GM23248 (cell line): ENCODE measurements around the gene ZNF74.
"Not testable (repeated sequence)": the region's sequence is repeated elsewhere in the genome, so short reads cannot be mapped to it uniquely, and the experiment has no call there.

Experiments
- EZH2 ChIP-seq: fragments of 200-600 bp; sonication (generic); IDR thresholded peaks from 2 replicates; pipeline ENCODE4 v1.6.1; 2018; ENCODE audit warnings: antibody characterized with exemption, mild to moderate bottlenecking; ENCODE audit not compliant: insufficient read depth, poor library complexity, severe bottlenecking
- EZH2phosphoT487 ChIP-seq: fragments of 200-600 bp; sonication (generic); IDR thresholded peaks from 2 replicates; pipeline ENCODE4 v1.6.1; 2018; ENCODE audit warnings: antibody characterized with exemption, moderate library complexity, mild to moderate bottlenecking, low read depth; ENCODE audit not compliant: insufficient read depth

DNA sequence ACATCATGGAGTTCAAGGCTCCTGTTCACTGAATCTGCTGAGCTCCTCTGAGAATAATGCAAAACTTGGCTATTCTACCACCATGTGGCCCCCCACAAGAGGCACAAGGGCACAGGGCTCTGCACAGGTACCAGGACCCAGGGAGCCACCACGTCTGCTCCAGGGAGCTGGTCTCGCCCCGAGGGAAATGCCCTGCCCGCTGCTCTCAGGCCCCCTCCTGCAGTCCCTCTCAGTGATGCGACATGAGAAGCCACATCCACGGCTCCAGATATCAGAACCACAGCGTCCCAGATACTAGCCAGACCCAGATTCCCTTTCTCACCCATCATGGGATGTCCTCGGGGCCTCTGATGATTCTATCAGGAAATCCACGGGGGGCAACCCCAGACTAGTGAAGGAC, 27.1 kb upstream of the ZNF74 start:
- not testable (repeated sequence) for TF ChIP-seq EZH2phosphoT487, EZH2
